H9 (cell line): ENCODE data around the gene TIMM23. TPM values are rescaled to one million over a fixed set of nuclear protein-coding genes. Genes with fewer than 3 reads are reported as not detected.

Source experiments
- DNase-seq: peaks from one replicate; pipeline ENCODE4 v3.0.0-alpha.2; 2017
- H2AFZ ChIP-seq: one replicate; pipeline ENCODE4 v1.6.1; 2013; ENCODE audit warnings: mild to moderate bottlenecking, low read length, control low read depth, moderate library complexity
- H2AK5ac ChIP-seq: 2 replicates; pipeline ENCODE4 v1.6.1; 2013; ENCODE audit warnings: low read length, control low read depth, mixed read lengths; ENCODE audit not compliant: insufficient read length
- H2BK120ac ChIP-seq: one replicate; pipeline ENCODE4 v1.6.1; 2013; ENCODE audit warnings: low read depth, mild to moderate bottlenecking, low read length, control low read depth, inconsistent platforms; ENCODE audit not compliant: poor library complexity, severe bottlenecking
- H2BK12ac ChIP-seq: 2 replicates; pipeline ENCODE4 v1.6.1; 2013; ENCODE audit warnings: low read length, control low read depth, mixed read lengths, low read depth; ENCODE audit not compliant: insufficient read length
- H2BK15ac ChIP-seq: 2 replicates; pipeline ENCODE4 v1.6.1; 2013; ENCODE audit warnings: low read depth, low read length, control low read depth
- H2BK20ac ChIP-seq: one replicate; pipeline ENCODE4 v1.6.1; 2013; ENCODE audit warnings: low read depth, mild to moderate bottlenecking, low read length, control low read depth, inconsistent platforms; ENCODE audit not compliant: poor library complexity, severe bottlenecking
- H2BK5ac ChIP-seq: 2 replicates; pipeline ENCODE4 v1.6.1; 2013; ENCODE audit warnings: low read length, control low read depth, mixed read lengths; ENCODE audit not compliant: insufficient read length
- H3K14ac ChIP-seq: 2 replicates; pipeline ENCODE4 v1.6.1; 2013; ENCODE audit warnings: low read length, control low read depth; ENCODE audit not compliant: insufficient read depth
- H3K18ac ChIP-seq: 2 replicates; pipeline ENCODE4 v1.6.1; 2013; ENCODE audit warnings: low read depth, mild to moderate bottlenecking, mixed read lengths, low read length, control low read depth; ENCODE audit not compliant: insufficient read length
- H3K23ac ChIP-seq: 2 replicates; pipeline ENCODE4 v1.6.1; 2013; ENCODE audit warnings: low read length, control low read depth, mixed read lengths, low read depth; ENCODE audit not compliant: insufficient read length
- H3K23me2 ChIP-seq: 2 replicates; pipeline ENCODE4 v1.6.1; 2013; ENCODE audit warnings: low read depth, mild to moderate bottlenecking, mixed read lengths, low read length, control low read depth; ENCODE audit not compliant: insufficient read length, poor library complexity, severe bottlenecking
- H3K27ac ChIP-seq: 2 replicates; pipeline ENCODE4 v1.5.1; 2013; ENCODE audit warnings: low read length, control low read depth, mixed read lengths, low read depth; ENCODE audit not compliant: insufficient read length
- H3K27me3 ChIP-seq: 2 replicates; pipeline ENCODE4 v1.6.1; 2013; ENCODE audit warnings: low read length, control low read depth, inconsistent platforms; ENCODE audit not compliant: insufficient read depth
- H3K4ac ChIP-seq: 2 replicates; pipeline ENCODE4 v1.6.1; 2013; ENCODE audit warnings: low read depth, mild to moderate bottlenecking, control low read depth, inconsistent platforms, low read length, moderate library complexity
- H3K4me1 ChIP-seq: 2 replicates; pipeline ENCODE4 v1.6.1; 2013; ENCODE audit warnings: low read length, control low read depth, inconsistent platforms; ENCODE audit not compliant: insufficient read depth
- H3K4me2 ChIP-seq: 2 replicates; pipeline ENCODE4 v1.6.1; 2013; ENCODE audit warnings: low read length, control low read depth, mixed read lengths; ENCODE audit not compliant: insufficient read length, insufficient read depth
- H3K56ac ChIP-seq: 2 replicates; pipeline ENCODE4 v1.6.1; 2013; ENCODE audit warnings: low read depth, mild to moderate bottlenecking, mixed read lengths, low read length, control low read depth; ENCODE audit not compliant: insufficient read length
- H3K79me1 ChIP-seq: 2 replicates; pipeline ENCODE4 v1.6.1; 2013; ENCODE audit warnings: low read depth, mild to moderate bottlenecking, moderate library complexity, low read length, control low read depth, inconsistent platforms; ENCODE audit not compliant: insufficient read depth, poor library complexity, severe bottlenecking
- H3K79me2 ChIP-seq: 2 replicates; pipeline ENCODE4 v1.6.1; 2013; ENCODE audit warnings: low read length, control low read depth, inconsistent platforms; ENCODE audit not compliant: insufficient read depth
- H3K9ac ChIP-seq: 2 replicates; pipeline ENCODE4 v1.6.1; 2013; ENCODE audit warnings: low read length, control low read depth, mixed read lengths; ENCODE audit not compliant: insufficient read length; ENCODE audit errors: extremely low read depth
- H3K9me3 ChIP-seq: one replicate; pipeline ENCODE4 v1.6.1; 2013; ENCODE audit warnings: low read depth, low read length, inconsistent platforms; ENCODE audit not compliant: control insufficient read depth
- H3T11ph ChIP-seq: one replicate; pipeline ENCODE4 v1.6.1; 2013; ENCODE audit warnings: mild to moderate bottlenecking, low read length, control low read depth, inconsistent platforms
- H4K20me1 ChIP-seq: one replicate; pipeline ENCODE4 v1.6.1; 2013; ENCODE audit not compliant: control insufficient read depth, insufficient read length, insufficient read depth
- H4K5ac ChIP-seq: 2 replicates; pipeline ENCODE4 v1.6.1; 2013; ENCODE audit warnings: low read depth, mild to moderate bottlenecking, mixed read lengths, low read length, control low read depth; ENCODE audit not compliant: insufficient read length
- H4K8ac ChIP-seq: replicated peaks from 2 replicates; pipeline ENCODE4 v1.6.1; 2013; ENCODE audit warnings: low read length, control low read depth, mixed read lengths, low read depth; ENCODE audit not compliant: insufficient read length
- H4K91ac ChIP-seq: 2 replicates; pipeline ENCODE4 v1.6.1; 2013; ENCODE audit warnings: low read depth, mild to moderate bottlenecking, moderate library complexity, mixed read lengths, low read length, control low read depth; ENCODE audit not compliant: insufficient read length
- H3K27ac Mint-ChIP-seq, 3 experiments: 2 replicates in 2 of 3; 3 replicates in 1 of 3; pipeline ENCODE4 v1.8.0; 2020 to 2021; ENCODE audit warnings: mixed read lengths in 3 of 3, mild to moderate bottlenecking in 1 of 3, moderate library complexity in 1 of 3
- H3K27me3 Mint-ChIP-seq: 2 replicates; pipeline ENCODE4 v1.8.0; 2021; ENCODE audit warnings: low read depth, mild to moderate bottlenecking, moderate library complexity, mixed read lengths
- H3K36me3 Mint-ChIP-seq, 3 experiments: 2 replicates in 2 of 3; 3 replicates in 1 of 3; pipeline ENCODE4 v1.8.0; 2020 to 2021; ENCODE audit warnings: low read depth in 3 of 3, mixed read lengths in 3 of 3; ENCODE audit not compliant: insufficient read depth in 1 of 3
- H3K4me1 Mint-ChIP-seq, 2 experiments: 2 replicates each; pipeline ENCODE4 v1.8.0; 2020; ENCODE audit warnings: mixed read lengths in 2 of 2
- H3K4me3 Mint-ChIP-seq, 2 experiments: 2 replicates in 1 of 2; 3 replicates in 1 of 2; pipeline ENCODE4 v1.8.0; 2020 to 2021; ENCODE audit warnings: mild to moderate bottlenecking in 2 of 2, mixed read lengths in 2 of 2, moderate library complexity in 1 of 2
- H3K9me3 Mint-ChIP-seq, 2 experiments: 2 replicates in 1 of 2; 3 replicates in 1 of 2; pipeline ENCODE4 v1.8.0; 2020; ENCODE audit warnings: mild to moderate bottlenecking in 2 of 2, mixed read lengths in 2 of 2, moderate library complexity in 1 of 2
- WGBS: extraction: QIAGEN DNeasy Blood & Tissue Kit; methylation state at CpG from one replicate; pipeline ENCODE4 v1.1.7; 2013; ENCODE audit warnings: missing lambda C conversion rate, low lambda C conversion rate, mixed read lengths; ENCODE audit not compliant: insufficient read length; ENCODE audit errors: extremely low coverage; 5-methylcytosine and 5-hydroxymethylcytosine counted together
- total RNA-seq: library from RNA; stranded (reverse); gene quantifications from 2 replicates; pipeline ENCODE4 v1.2.1, GENCODE V29; 2021
- TF ChIP-seq, protein P1 (sequence below): fragments of 200-600 bp; sonication (generic); conservative IDR thresholded peaks from 3 replicates; pipeline ENCODE4 v1.8.0; 2021; ENCODE audit warnings: antibody characterized with exemption, mild to moderate bottlenecking

The TIMM23 gene
- total RNA-seq, 1 experiment from 2014 or later: 105 TPM

DNA sequence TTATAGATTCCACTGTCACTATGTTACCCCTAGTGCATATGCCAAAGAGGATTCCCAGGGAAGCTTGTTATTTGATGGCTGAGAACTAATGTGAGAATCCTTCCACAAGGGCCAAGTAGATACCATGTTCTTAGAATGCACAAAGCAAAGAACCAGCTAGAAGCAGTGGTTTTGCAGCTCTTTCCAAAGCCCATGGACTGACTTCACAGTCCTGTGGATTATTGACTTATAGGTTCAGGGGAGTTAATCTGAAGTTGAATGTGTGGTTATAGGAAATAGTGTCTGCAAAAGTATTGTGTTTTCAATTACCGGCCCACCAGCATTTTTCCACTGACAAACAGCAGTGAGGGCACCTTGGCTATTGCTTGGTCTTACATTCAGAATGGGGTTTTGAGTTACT lies 28.2 kb downstream of the TIMM23 start:
- peak overlapping the region in 1 of 3 experiments; percentile 15; a peak in 2 of 7 replicates for H3K27ac Mint-ChIP-seq
- H3K79me2 ChIP-seq: no peaks in the 10 kb centered on the region
- H3K36me3 Mint-ChIP-seq: peaks cover 37 to 80% (median 62%) of the 10 kb centered on the region in 3 experiments

More for the DNA sequence above, 28.2 kb downstream of the TIMM23 start:
- Histone ChIP-seq H3K9me3 (no peaks in the 10 kb centered on the region), H4K8ac (no peak overlapping the region), H2AFZ (no peak overlapping the region), H2BK20ac (no peak overlapping the region), H3K9ac (no peak overlapping the region), H3K27me3 (no peaks in the 10 kb centered on the region), H3K18ac (no peak overlapping the region), H3K4ac (no peak overlapping the region), H2BK5ac (no peak overlapping the region), H3K14ac (no peak overlapping the region), H4K91ac (no peak overlapping the region), H3T11ph (no peak overlapping the region), H2BK15ac (no peak overlapping the region), H2BK120ac (no peak overlapping the region), H2BK12ac (no peak overlapping the region), H3K23ac (no peak overlapping the region), H3K23me2 (no peaks in the 10 kb centered on the region), H3K79me1 (no peaks in the 10 kb centered on the region), H3K4me1 (no peaks in the 10 kb centered on the region), H4K5ac (no peak overlapping the region), H4K20me1 (no peaks in the 10 kb centered on the region), H3K56ac (no peak overlapping the region), H3K27ac (no peak overlapping the region), H3K4me2 (no peak overlapping the region), H2AK5ac (no peak overlapping the region)
- WGBS: no CpG with 5 or more reads among the region's 1 CpG
- Mint-ChIP-seq H3K27me3 (no peaks in the 10 kb centered on the region), H3K9me3 (no peaks in the 10 kb centered on the region; a peak in 1 of 5 replicates), H3K4me3 (no peak overlapping the region), H3K4me1 (peaks cover 21 to 26% of the 10 kb centered on the region in 2 experiments)
- DNase-seq: no peak
- TF ChIP-seq, protein P1, sequence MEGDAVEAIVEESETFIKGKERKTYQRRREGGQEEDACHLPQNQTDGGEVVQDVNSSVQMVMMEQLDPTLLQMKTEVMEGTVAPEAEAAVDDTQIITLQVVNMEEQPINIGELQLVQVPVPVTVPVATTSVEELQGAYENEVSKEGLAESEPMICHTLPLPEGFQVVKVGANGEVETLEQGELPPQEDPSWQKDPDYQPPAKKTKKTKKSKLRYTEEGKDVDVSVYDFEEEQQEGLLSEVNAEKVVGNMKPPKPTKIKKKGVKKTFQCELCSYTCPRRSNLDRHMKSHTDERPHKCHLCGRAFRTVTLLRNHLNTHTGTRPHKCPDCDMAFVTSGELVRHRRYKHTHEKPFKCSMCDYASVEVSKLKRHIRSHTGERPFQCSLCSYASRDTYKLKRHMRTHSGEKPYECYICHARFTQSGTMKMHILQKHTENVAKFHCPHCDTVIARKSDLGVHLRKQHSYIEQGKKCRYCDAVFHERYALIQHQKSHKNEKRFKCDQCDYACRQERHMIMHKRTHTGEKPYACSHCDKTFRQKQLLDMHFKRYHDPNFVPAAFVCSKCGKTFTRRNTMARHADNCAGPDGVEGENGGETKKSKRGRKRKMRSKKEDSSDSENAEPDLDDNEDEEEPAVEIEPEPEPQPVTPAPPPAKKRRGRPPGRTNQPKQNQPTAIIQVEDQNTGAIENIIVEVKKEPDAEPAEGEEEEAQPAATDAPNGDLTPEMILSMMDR: no peak
